Measurements from ENCODE around the gene STYXL2. TPM values are rescaled to one million over a fixed set of nuclear protein-coding genes. Genes with fewer than 3 reads are reported as not detected.

STYXL2 gene
- total and polyA plus RNA-seq, 8 donors: 0.02 to 0.37 (median 0.12) TPM; not detected in 5

GRCh38 chr1:167082511-167083027 lies 11.3 kb upstream of the STYXL2 start:
- peaks cover 0 to 9% (median 0%) of the 10 kb centered on the region in 3 donors for H3K4me1 ChIP-seq
- WGBS, 2 donors: 41 to 42% methylated on average over 11 of the region's 11 CpGs
- no peaks in the 10 kb centered on the region for H3K36me3 ChIP-seq
- H3K9me3 ChIP-seq: no peaks in the 10 kb centered on the region
- TF ChIP-seq CTCF (IDR thresholded peaks at IDR 0.05): no peak
- H3K27me3 ChIP-seq: no peaks in the 10 kb centered on the region
- ATAC-seq: peak; percentile 90 to 98 (median 94)
- no peak overlapping the region for H3K27ac ChIP-seq
- FAIRE-seq: peak; percentile 37
- intact Hi-C loops (cut with DNase I): no loop called here
- peak in 4 of 6 donors; percentile 31 to 55 (median 39) for DNase-seq
- H3K4me3 ChIP-seq: peak overlapping the region in 1 of 4 donors; percentile 7

GRCh38 chr1:167083066-167083665 lies 10.7 kb upstream of the STYXL2 start:
- peaks cover 0 to 9% (median 0%) of the 10 kb centered on the region in 3 donors for H3K4me1 ChIP-seq
- no peak overlapping the region for H3K27ac ChIP-seq
- H3K27me3 ChIP-seq: no peaks in the 10 kb centered on the region
- no peaks in the 10 kb centered on the region for H3K9me3 ChIP-seq
- H3K4me3 ChIP-seq: peak overlapping the region in 1 of 4 donors; percentile 7
- intact Hi-C loops (cut with DNase I): no loop called here
- WGBS, 2 donors: 19 to 27% methylated on average over 6 of the region's 6 CpGs
- peak in 3 of 4 donors; percentile 46 to 61 (median 59) for ATAC-seq
- H3K36me3 ChIP-seq: no peaks in the 10 kb centered on the region
- peak in 1 of 6 donors; percentile 46 for DNase-seq
- FAIRE-seq: no peak
- no peak for TF ChIP-seq CTCF (IDR thresholded peaks at IDR 0.05)

GRCh38 chr1:167083871-167084270 lies 10.0 kb upstream of the STYXL2 start:
- no peak for TF ChIP-seq CTCF (IDR thresholded peaks at IDR 0.05)
- H3K4me1 ChIP-seq: peaks cover 0 to 9% (median 0%) of the 10 kb centered on the region in 3 donors
- FAIRE-seq (no peak), ATAC-seq (no peak), DNase-seq (no peak)
- 80 to 81% methylated on average over 3 of the region's 3 CpGs for WGBS, 2 donors
- H3K4me3 ChIP-seq: no peak overlapping the region
- H3K27ac ChIP-seq: no peak overlapping the region
- H3K27me3 ChIP-seq: no peaks in the 10 kb centered on the region
- no peaks in the 10 kb centered on the region for H3K36me3 ChIP-seq
- H3K9me3 ChIP-seq: no peaks in the 10 kb centered on the region
- intact Hi-C loops (cut with DNase I): no loop called here

- TF ChIP-seq CTCF (IDR thresholded peaks at IDR 0.05): no peak
- DNase-seq: no peak
- H3K27me3 ChIP-seq: no peaks in the 10 kb centered on the region
- H3K36me3 ChIP-seq: no peaks in the 10 kb centered on the region
- intact Hi-C loops (cut with DNase I): no loop called here
- H3K9me3 ChIP-seq: no peaks in the 10 kb centered on the region
- no peak for ATAC-seq
- H3K4me1 ChIP-seq: peaks cover 0 to 9% (median 0%) of the 10 kb centered on the region in 3 donors
- H3K27ac ChIP-seq: no peak overlapping the region
- H3K4me3 ChIP-seq: no peak overlapping the region
- no peak for FAIRE-seq
Observed at GRCh38 chr1:167084757-167085156, 9.1 kb upstream of the STYXL2 start.

- ATAC-seq: no peak
- no peak for TF ChIP-seq CTCF (IDR thresholded peaks at IDR 0.05)
- no peaks in the 10 kb centered on the region for H3K36me3 ChIP-seq
- no peak overlapping the region for H3K4me3 ChIP-seq
- intact Hi-C loops (cut with DNase I): no loop called here
- no peak for FAIRE-seq
- no peak overlapping the region for H3K27ac ChIP-seq
- peaks cover 0 to 9% (median 0%) of the 10 kb centered on the region in 3 donors for H3K4me1 ChIP-seq
- H3K27me3 ChIP-seq: no peaks in the 10 kb centered on the region
- WGBS, 2 donors: 84 to 85% methylated on average over 7 of the region's 7 CpGs
- no peak for DNase-seq
- no peaks in the 10 kb centered on the region for H3K9me3 ChIP-seq
Observed at GRCh38 chr1:167086033-167086432, 7.8 kb upstream of the STYXL2 start.
